OCI-LY3 (cell line): ENCODE results near the gene SLC52A1.

Experiments
- H2AFZ ChIP-seq: fragments of 200-600, 300-600 bp; shearing (Covaris generic); 2 replicates; pipeline ENCODE4 v1.6.0; 2014; ENCODE audit warnings: antibody characterized with exemption, low read depth, low read length
- H3K27ac ChIP-seq: fragments of 200-600, 300-600 bp; sonication (generic); 2 replicates; pipeline ENCODE4 v1.5.1; 2014; ENCODE audit warnings: mild to moderate bottlenecking, low read length, moderate library complexity, mixed read lengths
- H3K27me3 ChIP-seq: fragments of 200-600, 300-600 bp; sonication (generic); 2 replicates; pipeline ENCODE4 v1.6.1; 2014; ENCODE audit warnings: low read depth, low read length, mixed read lengths
- H3K36me3 ChIP-seq: fragments of 200-600, 300-600 bp; sonication (generic); replicated peaks from 2 replicates; pipeline ENCODE3; 2014; ENCODE audit warnings: low read depth, low read length, mixed read lengths
- H3K4me1 ChIP-seq: fragments of 300-600, 200-600 bp; sonication (generic); 2 replicates; pipeline ENCODE4 v1.6.1; 2014; ENCODE audit warnings: low read length, mixed read lengths
- H3K4me2 ChIP-seq: fragments of 200-600, 300-600 bp; sonication (generic); 2 replicates; pipeline ENCODE4 v1.6.1; 2014; ENCODE audit warnings: low read length, mixed read lengths
- H3K4me3 ChIP-seq: fragments of 300-600, 200-600 bp; sonication (generic); 2 replicates; pipeline ENCODE4 v1.5.1; 2014; ENCODE audit warnings: antibody characterized with exemption, mild to moderate bottlenecking, low read length, moderate library complexity
- H3K79me2 ChIP-seq: fragments of 300-600, 200-600 bp; shearing (Covaris generic); 2 replicates; pipeline ENCODE4 v1.6.1; 2014; ENCODE audit warnings: mild to moderate bottlenecking, low read length, mixed read lengths
- H3K9ac ChIP-seq: fragments of 300-600, 200-600 bp; shearing (Covaris generic); 2 replicates; pipeline ENCODE4 v1.6.0; 2014; ENCODE audit warnings: mild to moderate bottlenecking, low read length, moderate library complexity
- H3K9me3 ChIP-seq: fragments of 200-600, 300-600 bp; shearing (Covaris generic); 2 replicates; pipeline ENCODE4 v1.6.1; 2014; ENCODE audit warnings: low read length, mixed read lengths; ENCODE audit not compliant: insufficient read depth
- H4K20me1 ChIP-seq: fragments of 200-600, 300-600 bp; sonication (generic); 2 replicates; pipeline ENCODE4 v1.6.1; 2016; ENCODE audit warnings: low read length, mixed read lengths; ENCODE audit not compliant: insufficient read depth
- EZH2phosphoT487 ChIP-seq: fragments of 200-600 bp; shearing (Covaris generic); IDR thresholded peaks from 2 replicates; pipeline ENCODE4 v1.6.1; 2018; ENCODE audit warnings: antibody characterized with exemption, mixed run types, low read depth
- TF ChIP-seq, protein P1 (sequence below): fragments of 200-600, 300-600 bp; sonication (generic); IDR thresholded peaks from 2 replicates; pipeline ENCODE4 v1.5.1; 2014; ENCODE audit warnings: antibody characterized with exemption, low read length, low read depth

Gene SLC52A1

DNA sequence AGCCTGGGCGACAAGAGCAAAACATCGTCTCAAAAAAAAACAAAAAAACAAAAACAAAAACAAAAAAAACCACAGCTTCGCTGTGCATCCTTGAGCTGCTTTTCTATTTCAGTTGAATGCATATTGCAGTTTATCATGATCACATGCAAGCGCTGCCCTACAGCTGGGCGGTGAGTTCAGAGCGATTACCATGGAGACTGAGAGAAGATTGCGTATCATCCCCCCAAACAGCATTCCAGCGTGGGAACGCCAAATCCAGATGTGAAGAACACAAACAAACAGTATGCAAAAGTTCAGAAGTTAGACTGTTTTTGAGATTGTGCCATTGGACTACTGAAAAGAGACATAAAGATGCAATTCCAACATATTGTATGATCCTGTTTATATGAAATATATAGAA, 15.1 kb upstream of the SLC52A1 start:
- H3K27ac ChIP-seq = no peak overlapping the region

DNA sequence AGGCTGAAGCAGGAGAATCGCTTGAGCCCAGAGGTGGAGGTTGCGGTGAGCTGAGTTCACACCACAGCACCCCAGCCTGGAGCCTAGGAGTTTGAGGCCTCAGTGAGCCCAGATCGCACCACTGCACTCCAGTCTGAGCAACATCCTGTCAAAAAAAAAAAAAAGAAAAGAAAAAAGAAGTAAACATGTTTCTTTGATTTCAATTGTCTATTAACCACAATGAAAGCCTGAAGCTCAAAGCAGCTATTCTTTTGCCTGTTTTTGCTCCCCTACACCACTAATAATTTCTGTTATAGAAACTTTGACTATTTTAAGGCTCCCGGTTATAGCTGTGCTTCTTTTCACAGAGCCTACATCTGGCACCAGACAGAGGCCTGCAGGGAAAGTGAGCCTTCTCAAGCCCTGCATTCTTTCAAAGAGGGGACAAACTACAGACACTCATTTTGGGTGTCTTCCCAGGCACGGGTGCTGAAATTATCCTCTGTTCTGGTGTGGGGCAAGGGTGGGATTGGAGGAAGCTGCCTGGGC, 14.2 kb upstream of the SLC52A1 start:
- Histone ChIP-seq H3K4me2 (no peak overlapping the region), H3K9ac (no peak overlapping the region), H3K27ac (no peak overlapping the region), H2AFZ (no peak overlapping the region), H3K79me2 (no peaks in the 10 kb centered on the region), H4K20me1 (no peaks in the 10 kb centered on the region), H3K4me3 (no peak overlapping the region), H3K36me3 (no peaks in the 10 kb centered on the region), H3K27me3 (no peaks in the 10 kb centered on the region), H3K9me3 (no peaks in the 10 kb centered on the region), H3K4me1 (no peaks in the 10 kb centered on the region)
- TF ChIP-seq, protein P1, sequence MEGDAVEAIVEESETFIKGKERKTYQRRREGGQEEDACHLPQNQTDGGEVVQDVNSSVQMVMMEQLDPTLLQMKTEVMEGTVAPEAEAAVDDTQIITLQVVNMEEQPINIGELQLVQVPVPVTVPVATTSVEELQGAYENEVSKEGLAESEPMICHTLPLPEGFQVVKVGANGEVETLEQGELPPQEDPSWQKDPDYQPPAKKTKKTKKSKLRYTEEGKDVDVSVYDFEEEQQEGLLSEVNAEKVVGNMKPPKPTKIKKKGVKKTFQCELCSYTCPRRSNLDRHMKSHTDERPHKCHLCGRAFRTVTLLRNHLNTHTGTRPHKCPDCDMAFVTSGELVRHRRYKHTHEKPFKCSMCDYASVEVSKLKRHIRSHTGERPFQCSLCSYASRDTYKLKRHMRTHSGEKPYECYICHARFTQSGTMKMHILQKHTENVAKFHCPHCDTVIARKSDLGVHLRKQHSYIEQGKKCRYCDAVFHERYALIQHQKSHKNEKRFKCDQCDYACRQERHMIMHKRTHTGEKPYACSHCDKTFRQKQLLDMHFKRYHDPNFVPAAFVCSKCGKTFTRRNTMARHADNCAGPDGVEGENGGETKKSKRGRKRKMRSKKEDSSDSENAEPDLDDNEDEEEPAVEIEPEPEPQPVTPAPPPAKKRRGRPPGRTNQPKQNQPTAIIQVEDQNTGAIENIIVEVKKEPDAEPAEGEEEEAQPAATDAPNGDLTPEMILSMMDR = no peak
- TF ChIP-seq EZH2phosphoT487 = no peak

More for the DNA sequence above, 15.1 kb upstream of the SLC52A1 start:
- no peak overlapping the region for H2AFZ ChIP-seq
- no peaks in the 10 kb centered on the region for H3K27me3 ChIP-seq
- H3K4me2 ChIP-seq = no peak overlapping the region
- H3K9me3 ChIP-seq = no peaks in the 10 kb centered on the region
- H3K36me3 ChIP-seq = no peaks in the 10 kb centered on the region
- no peaks in the 10 kb centered on the region for H4K20me1 ChIP-seq
- H3K4me3 ChIP-seq = no peak overlapping the region
- H3K4me1 ChIP-seq = no peaks in the 10 kb centered on the region
- H3K79me2 ChIP-seq = no peaks in the 10 kb centered on the region
- no peak for TF ChIP-seq EZH2phosphoT487
- TF ChIP-seq, protein P1 = no peak
- H3K9ac ChIP-seq = no peak overlapping the region

DNA sequence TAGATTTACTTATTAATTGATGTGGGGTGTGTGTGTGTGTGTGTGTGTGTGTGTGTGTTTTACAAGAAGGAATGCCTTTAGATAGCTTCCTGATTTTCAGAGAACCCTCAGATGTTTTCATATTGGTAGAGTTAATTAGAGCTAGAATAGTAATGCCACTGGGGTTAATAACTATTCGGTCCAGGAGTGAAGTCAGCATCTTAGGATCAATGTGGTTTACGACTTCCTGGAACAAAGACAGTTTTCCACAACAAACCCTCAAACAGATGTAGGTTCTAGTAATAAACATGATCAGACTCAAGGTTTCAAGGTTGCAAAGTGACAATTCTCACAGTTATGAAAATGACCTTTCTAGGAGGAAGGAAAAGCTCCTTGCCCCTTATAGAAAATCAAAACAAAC, 12.2 kb upstream of the SLC52A1 start:
- Histone ChIP-seq H4K20me1 (no peaks in the 10 kb centered on the region), H3K4me1 (no peaks in the 10 kb centered on the region), H3K27ac (no peak overlapping the region), H3K9ac (no peak overlapping the region), H3K4me3 (no peak overlapping the region), H3K79me2 (no peaks in the 10 kb centered on the region), H3K4me2 (no peak overlapping the region), H3K9me3 (no peaks in the 10 kb centered on the region), H3K27me3 (no peaks in the 10 kb centered on the region), H3K36me3 (no peaks in the 10 kb centered on the region), H2AFZ (no peak overlapping the region)
- TF ChIP-seq, protein P1 = no peak
- no peak for TF ChIP-seq EZH2phosphoT487

DNA sequence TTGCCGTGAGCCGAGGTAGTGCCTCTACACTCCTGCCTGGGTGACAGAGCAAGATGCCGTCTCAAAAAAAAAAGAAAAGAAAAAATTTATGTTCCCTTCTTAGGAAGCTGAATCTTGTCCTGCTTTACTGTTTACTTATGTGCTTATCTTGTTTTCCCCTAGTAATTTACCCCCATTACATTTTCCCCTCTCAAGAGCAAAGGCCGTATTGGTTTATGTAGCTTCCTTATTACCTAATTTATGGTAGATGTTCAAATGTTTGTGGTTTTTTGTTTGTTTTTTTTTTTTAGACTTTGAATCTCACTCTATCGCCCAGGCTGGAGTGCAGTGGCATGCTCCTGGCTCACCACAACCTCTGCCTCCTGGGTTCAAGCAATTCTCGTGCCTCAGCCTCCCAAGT, 10.3 kb upstream of the SLC52A1 start:
- no peaks in the 10 kb centered on the region for H3K36me3 ChIP-seq
- H2AFZ ChIP-seq = no peak overlapping the region
- no peak overlapping the region for H3K4me3 ChIP-seq
- no peak overlapping the region for H3K9ac ChIP-seq
- TF ChIP-seq, protein P1 = no peak
- TF ChIP-seq EZH2phosphoT487 = no peak
- H3K4me2 ChIP-seq = no peak overlapping the region
- no peaks in the 10 kb centered on the region for H3K27me3 ChIP-seq
- no peaks in the 10 kb centered on the region for H4K20me1 ChIP-seq
- H3K4me1 ChIP-seq = no peaks in the 10 kb centered on the region
- H3K27ac ChIP-seq = no peak overlapping the region
- H3K9me3 ChIP-seq = no peaks in the 10 kb centered on the region
- H3K79me2 ChIP-seq = no peaks in the 10 kb centered on the region
